ENCODE results near the gene MAPKAPK3. TPM values are rescaled to one million over a fixed set of nuclear protein-coding genes. Genes with fewer than 3 reads are reported as not detected.

The MAPKAPK3 gene
- total and polyA plus RNA-seq, 2 of the 8 experiments (the other 6 are each of a cell fraction or from before 2014, with no cell fraction given) = 65.4 to 99.8 TPM

- POLR2A ChIA-PET (ENCODE audit: partially characterized antibody) = interaction anchor here (0.7 to 2.3 kb wide), 4 partner anchors 9 to 18 kb away, joined by 3 to 8 read pairs (median 5); no protein-coding TSS in a partner anchor
- no peak for TF ChIP-seq EZH2 (IDR thresholded peaks at IDR 0.05; ENCODE audit: low read depth, low read length, severe bottlenecking)
- TF ChIP-seq PHF8 (conservative IDR thresholded peaks at IDR 0.05; ENCODE audit: low read depth, low read length) = no peak
- no peak for TF ChIP-seq KDM1A (IDR thresholded peaks at IDR 0.05; ENCODE audit: borderline replicate concordance, low read length)
- TF ChIP-seq SP2 (IDR thresholded peaks at IDR 0.05; ENCODE audit: low read length) = no peak
Observed at GRCh38 chr3:50591196-50591741, 25.7 kb upstream of the MAPKAPK3 start.

More at GRCh38 chr3:50591196-50591741, 25.7 kb upstream of the MAPKAPK3 start:
- H3K23me2 ChIP-seq (ENCODE audit: low read depth, low read length) = no peaks in the 10 kb centered on the region
- H3K79me1 ChIP-seq (ENCODE audit: low read depth, low read length) = no peaks in the 10 kb centered on the region
- H3K4me2 ChIP-seq (ENCODE audit: insufficient read depth in 1 of 2, low read depth in 2 of 2, low read length in 2 of 2) = no peak overlapping the region
- H3K56ac ChIP-seq (replicated peaks; ENCODE audit: insufficient read length, low read depth, low read length) = no peak overlapping the region
- no peak overlapping the region for H3K9ac ChIP-seq (replicated peaks in 1 of 4; ENCODE audit: extremely low read depth in 1 of 4, low read depth in 3 of 4, low read length in 3 of 4)
- no peak for FAIRE-seq
- H3K23ac ChIP-seq (ENCODE audit: insufficient read length) = no peak overlapping the region
- no peak overlapping the region for H3K4me3 ChIP-seq (ENCODE audit: extremely low read depth in 1 of 4, insufficient read depth in 2 of 4, low read depth in 3 of 4, low read length in 4 of 4)
- H4K5ac ChIP-seq (ENCODE audit: insufficient read length, low read depth, low read length) = no peak overlapping the region
- no peak overlapping the region for H2BK15ac ChIP-seq (ENCODE audit: low read length)
- no peaks in the 10 kb centered on the region for H3K4me1 ChIP-seq (replicated peaks in 1 of 4; ENCODE audit: control insufficient read depth in 3 of 4, insufficient read depth in 4 of 4, low read length in 3 of 4)
- H2BK20ac ChIP-seq (ENCODE audit: low read length) = no peak overlapping the region
- WGBS, 2 experiments (ENCODE audit: extremely low coverage in 1 of 2, insufficient coverage in 1 of 2, insufficient read length in 1 of 2, insufficient replicate concordance in 2 of 2, low coverage in 1 of 2, low lambda C conversion rate in 2 of 2, missing lambda C conversion rate in 1 of 2) = 78% methylated on average over 9 of the region's 9 CpGs; no CpG with 5 or more reads in 1 of the 2 experiments
- peaks cover 0 to 2% of the 10 kb centered on the region in 2 experiments for H4K20me1 ChIP-seq (replicated peaks in 1 of 2; ENCODE audit: control insufficient read depth in 1 of 2, insufficient read depth in 2 of 2, low read length in 2 of 2)
- no peak overlapping the region for H2BK120ac ChIP-seq (replicated peaks; ENCODE audit: low read depth, low read length)
- no peaks in the 10 kb centered on the region for H3K79me2 ChIP-seq (ENCODE audit: control insufficient read depth in 1 of 2, insufficient read depth in 2 of 2, low read length in 2 of 2)
- H4K91ac ChIP-seq (replicated peaks; ENCODE audit: insufficient read length, low read length) = no peak overlapping the region
- no peak for DNase-seq (ENCODE audit: low read depth in 1 of 2, low spot score in 2 of 2)
- no peak overlapping the region for H2AFZ ChIP-seq (ENCODE audit: low read length)
- no peaks in the 10 kb centered on the region for H3K9me3 ChIP-seq (ENCODE audit: insufficient read depth in 2 of 2, low read depth in 1 of 2, low read length in 1 of 2)
- no peak overlapping the region for H3K18ac ChIP-seq (ENCODE audit: extremely low read depth, low read length)
- no peak overlapping the region for H3K14ac ChIP-seq (ENCODE audit: insufficient read length)
- peaks cover 0 to 2% (median 0%) of the 10 kb centered on the region in 4 experiments; a peak in 1 of 7 replicates for H3K27me3 ChIP-seq (replicated peaks in 1 of 4; ENCODE audit: control insufficient read depth in 3 of 4, extremely low read depth in 1 of 4, insufficient read depth in 3 of 4, low read length in 3 of 4)
- H2AK5ac ChIP-seq (ENCODE audit: low read depth, low read length) = no peak overlapping the region
- H2BK12ac ChIP-seq (ENCODE audit: low read depth, low read length) = peak overlapping the region; percentile 27; the same call in 1 of the 2 replicates
- no peak overlapping the region for H2BK5ac ChIP-seq (ENCODE audit: low read depth, low read length)
- H3K4ac ChIP-seq (replicated peaks; ENCODE audit: insufficient read length, low read depth, low read length) = no peak overlapping the region
- H4K8ac ChIP-seq (ENCODE audit: extremely low read depth, insufficient read depth, low read length) = no peak overlapping the region
- H3K36me3 ChIP-seq (ENCODE audit: control insufficient read depth in 2 of 4, insufficient read depth in 4 of 4, low read length in 3 of 4) = no peaks in the 10 kb centered on the region
- no peak overlapping the region for H3K27ac ChIP-seq (ENCODE audit: low read depth, low read length)
- CTCF ChIA-PET (ENCODE audit: partially characterized antibody) = interaction anchor here (0.6 to 11.1 kb wide), 8 partner anchors 8 to 265 kb away, joined by 3 to 233 read pairs (median 3); partner anchors contain the start of genes CISH, HEMK1 and MAPKAPK3
